ENCODE results near the gene PDZD4.

PDZD4 gene, protein sequence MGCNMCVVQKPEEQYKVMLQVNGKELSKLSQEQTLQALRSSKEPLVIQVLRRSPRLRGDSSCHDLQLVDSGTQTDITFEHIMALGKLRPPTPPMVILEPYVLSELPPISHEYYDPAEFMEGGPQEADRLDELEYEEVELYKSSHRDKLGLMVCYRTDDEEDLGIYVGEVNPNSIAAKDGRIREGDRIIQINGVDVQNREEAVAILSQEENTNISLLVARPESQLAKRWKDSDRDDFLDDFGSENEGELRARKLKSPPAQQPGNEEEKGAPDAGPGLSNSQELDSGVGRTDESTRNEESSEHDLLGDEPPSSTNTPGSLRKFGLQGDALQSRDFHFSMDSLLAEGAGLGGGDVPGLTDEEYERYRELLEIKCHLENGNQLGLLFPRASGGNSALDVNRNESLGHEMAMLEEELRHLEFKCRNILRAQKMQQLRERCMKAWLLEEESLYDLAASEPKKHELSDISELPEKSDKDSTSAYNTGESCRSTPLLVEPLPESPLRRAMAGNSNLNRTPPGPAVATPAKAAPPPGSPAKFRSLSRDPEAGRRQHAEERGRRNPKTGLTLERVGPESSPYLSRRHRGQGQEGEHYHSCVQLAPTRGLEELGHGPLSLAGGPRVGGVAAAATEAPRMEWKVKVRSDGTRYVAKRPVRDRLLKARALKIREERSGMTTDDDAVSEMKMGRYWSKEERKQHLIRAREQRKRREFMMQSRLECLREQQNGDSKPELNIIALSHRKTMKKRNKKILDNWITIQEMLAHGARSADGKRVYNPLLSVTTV

DNA sequence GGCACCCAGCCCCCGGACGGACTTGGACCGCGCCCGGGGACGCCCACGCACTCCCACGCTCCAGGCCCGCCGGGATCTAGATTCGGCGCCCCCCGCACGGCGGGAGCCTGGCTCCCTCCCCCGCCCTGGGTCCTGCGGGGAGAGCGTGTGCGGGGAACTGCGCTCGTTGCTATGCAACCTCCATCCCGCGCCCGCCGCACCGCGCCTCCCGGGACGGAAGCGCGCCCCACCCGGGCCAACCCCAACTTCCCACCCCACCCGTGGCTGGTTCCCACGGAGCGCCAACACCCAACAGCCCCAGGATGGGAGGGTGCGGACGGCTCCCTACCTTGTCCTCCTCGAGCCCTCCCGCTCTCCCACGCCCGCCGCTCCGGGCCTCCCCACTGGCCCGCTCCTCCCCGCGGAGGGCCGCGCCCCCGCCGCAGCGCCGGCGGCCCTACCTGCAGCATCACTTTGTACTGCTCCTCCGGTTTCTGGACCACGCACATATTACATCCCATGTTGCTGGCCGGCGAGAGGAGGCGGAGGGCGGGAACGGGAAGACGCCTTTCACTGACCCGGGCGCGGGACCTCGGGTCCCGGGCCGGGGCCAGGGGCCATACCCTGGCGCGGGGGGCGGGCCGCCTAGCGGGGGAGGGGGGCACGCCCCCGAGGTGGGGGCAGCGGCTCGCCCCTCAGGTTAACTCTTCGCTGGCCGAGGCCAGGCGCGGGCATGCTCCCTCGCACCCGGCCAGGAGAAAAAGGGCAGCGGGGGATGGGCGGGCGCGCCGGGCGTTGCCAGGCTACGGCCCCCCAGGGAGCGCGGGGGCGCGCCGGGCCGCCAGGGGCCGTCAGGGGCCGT lies at the start of gene PDZD4:
TSS of gene PDZD4 (minus strand) at position 746 of the 841 bp plus-strand sequence. CDS start at position 500, 246 bp downstream.
- DNase-seq, result no peak

DNA sequence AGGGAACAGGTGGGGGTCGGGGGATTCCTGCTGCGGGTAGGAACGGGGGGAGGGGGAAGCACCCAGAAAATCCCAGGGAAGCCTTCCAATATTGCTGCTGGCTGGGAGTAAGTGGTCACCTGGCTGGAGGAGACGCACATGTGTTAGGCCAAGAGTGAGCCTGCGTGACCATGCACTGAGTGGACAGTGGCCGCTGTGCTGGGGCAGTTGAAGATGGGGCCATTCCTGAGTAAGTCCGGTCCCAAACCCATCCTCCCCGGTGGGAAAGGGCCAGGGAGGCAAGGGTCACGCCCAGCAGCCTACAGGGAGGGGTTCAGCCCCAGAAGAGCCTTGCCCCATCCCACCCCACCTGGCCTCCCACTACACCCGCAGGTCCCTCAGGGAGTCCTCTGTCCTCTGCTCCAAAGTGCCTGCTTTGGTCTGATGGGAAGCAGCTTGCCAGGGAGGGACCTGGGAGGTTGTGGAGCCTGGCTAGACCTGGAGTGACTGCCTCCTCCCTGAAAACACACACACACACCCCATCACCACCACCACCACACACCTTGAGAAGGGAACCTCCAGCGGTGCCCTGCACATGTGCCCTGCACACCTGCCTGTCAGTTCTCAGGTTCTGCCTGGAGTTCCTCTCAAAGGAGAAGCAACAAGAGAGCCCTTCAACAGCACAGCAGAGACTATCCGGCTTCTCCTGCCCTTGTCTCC lies 49.5 kb upstream of the PDZD4 start:
- no peak for DNase-seq

DNA sequence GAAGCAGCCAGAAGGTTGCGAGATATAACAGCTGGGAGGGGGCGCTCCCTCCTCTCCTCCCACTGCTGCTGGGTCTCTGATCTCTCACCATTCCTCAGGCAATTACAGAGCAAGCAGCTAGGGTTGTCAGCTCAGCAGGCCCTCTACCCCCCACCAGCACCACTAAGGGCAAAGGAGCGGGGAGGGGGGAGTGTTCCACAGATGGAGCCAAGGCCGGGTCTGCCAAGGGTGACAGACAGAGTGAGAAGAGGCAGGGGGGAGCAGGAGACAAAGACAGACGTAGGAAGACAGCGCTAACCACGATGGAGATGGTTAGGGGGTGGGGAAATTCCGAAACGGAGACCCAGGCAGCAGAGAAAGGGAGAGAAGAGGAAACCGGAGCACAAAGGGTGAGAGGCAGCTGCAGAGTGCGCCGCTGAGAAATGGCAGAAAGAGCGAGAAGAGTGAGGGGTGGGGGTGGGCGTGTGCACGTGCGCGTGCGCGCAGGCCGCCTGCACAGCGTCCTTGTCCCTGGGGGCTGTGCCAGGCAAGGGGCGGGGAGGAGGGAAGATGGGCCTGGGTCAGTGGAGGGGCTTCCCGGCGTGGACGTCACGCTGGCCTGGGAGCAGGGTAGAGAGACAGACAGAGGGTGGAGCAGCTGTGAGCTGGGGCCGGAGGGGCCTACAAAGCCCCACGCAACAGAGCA lies 48.8 kb upstream of the PDZD4 start:
- no peak for DNase-seq

DNA sequence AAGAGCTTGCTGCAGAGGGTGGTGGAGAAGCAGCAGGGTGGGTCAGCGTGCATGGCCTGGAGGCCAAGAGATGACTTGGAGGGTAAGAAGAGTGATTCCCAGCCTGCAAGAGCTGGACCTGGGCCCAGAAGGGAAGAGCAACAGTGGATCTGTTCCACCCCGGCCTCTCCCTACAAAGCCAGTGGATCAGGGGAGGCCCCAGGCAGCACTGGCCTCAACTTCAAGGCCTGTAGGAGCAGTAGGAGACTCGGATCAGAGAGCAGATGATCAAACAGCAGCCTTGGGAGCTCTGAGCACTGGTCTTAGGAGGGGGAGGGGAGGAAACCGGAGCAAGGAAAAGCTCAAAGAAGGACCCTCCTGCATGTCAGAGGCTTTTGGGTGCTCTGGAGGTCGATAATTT lies 48.0 kb upstream of the PDZD4 start:
- no peak for DNase-seq

DNA sequence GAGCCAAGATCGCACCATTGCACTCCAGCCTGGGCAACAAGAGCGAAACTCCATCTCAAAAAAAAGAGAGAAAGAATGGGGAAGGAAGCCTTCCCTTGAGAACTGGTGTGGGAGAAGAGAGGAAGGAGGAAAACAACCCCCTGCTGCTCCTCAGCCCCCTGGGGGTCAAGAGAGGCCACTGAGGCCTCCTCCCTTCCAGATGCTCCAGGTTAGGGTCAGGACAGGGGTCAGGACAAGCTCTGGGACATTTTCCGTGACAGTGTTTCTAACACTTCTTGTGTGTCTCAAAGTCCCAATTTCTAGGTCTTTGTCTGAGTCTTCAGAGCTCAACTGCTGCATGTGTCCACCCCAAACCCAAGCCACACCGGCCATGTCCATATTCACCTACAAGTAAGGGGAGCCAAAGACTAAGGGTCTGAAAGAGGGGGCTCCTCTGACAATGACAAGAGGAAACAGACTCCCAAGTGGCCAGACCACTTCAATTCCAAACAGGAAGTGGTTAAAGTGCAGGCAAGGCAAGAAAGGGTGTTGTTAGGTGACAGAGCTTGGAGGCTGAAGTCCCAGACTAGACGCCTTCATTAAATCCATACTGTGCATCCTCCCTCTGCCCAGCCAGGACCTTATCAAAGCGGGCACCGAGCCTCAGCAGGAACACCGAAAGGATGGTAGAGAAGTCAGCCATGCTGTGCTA lies 47.4 kb upstream of the PDZD4 start:
- no peak for DNase-seq

DNA sequence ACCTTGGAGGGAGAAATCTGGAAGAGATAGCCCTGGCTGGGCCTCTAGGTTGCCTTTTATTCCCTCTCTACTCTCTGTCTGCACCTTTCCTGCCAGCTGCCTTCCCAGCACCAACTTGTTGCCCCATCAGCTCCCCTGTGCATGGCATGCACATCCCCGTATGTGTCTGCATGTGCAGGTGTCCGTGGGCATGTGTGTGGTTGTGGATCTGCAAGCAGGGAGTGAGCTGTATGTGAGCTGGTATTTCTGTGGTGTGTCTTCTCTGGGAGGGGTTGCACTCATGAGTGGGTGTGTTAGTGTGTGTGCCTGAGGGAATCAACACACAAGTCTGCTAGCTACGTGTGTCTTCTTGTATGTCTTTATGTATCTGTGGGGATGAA lies 45.8 kb upstream of the PDZD4 start:
- DNase-seq, result no peak

DNA sequence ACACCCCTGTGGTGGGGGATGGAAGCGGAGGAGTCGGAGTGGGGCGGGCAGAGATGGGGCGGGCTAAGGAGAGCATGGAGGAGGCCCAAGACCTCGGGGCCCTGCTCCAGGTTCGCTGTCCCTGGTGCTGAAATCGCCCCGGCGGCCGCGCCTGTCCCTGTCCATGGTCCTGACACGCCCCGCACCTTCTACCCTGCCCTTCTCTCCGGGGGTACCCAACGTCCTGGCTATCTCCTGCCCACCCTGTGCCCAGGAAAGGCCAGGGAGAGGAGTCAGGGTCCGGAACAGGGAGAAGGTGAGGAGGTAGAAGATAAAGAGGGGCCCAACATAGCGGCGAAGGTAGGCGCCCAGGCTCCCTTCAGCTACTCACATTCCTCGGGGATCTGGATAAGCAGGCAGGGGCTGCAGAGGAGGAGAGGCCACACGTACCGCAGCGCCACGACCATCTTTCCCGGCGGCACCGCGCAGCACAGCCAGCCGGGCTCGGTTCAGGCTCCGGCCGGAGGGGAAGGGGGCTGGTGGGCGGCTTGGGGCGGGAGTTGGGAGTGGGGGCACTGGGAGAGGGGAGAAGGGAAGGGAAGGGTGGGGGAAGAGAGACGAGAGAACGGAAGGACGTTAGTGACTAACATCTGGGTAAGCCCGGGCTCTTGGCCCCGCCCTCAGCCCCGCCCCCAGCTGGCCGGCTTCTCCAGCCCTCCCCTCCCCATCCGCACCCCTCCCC lies 45.2 kb upstream of the PDZD4 start:
- peak; percentile 61 for DNase-seq

DNA sequence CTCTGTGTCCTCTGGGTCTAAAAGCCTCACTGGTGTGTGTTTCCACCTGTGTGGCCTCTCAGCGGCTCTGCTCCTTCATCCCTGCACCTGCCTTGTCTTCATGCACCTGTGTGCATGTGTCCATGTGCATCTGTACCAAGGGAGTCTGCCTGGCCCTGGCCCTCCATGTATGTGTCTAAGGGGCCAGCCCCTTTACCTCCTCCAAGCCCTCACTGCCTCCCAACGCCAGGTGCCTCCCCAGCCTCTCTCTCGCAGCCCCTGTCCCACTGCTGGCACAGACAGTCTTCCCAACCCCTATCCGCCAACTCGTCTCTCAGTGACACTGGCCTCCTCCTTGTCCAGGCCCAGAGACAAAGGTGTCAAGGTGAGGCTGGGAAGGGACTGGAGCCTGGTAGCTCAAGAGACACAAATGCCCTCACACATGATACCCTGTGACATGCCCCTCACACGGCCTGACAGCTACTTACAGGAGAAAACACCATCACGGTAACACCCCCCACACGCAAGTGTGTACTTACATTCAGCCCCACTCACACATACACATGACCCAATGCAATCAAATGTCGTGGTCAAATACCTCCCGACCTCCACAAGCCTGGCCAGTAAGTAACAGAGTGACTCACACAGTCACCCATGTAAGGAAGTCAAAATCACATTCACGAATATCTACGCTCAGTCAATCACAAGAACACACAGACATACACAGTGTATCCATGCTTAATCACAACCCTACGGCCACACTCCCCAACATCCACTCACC lies 44.2 kb upstream of the PDZD4 start:
- DNase-seq, result no peak

DNA sequence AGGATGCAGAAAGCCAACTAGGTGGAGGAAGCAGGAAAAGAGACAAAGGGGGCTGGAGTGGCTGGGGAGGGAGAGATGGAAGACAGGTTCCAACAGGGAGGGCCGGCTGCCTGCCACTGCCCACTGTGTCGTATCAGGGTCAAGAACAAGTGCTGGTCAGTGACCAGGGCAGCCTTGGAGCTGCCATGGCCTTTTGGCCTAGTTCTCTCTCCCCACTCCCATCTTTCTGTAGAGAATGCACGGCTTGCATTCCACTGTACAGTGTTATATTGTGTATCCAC lies 43.7 kb upstream of the PDZD4 start:
- DNase-seq, result no peak

DNA sequence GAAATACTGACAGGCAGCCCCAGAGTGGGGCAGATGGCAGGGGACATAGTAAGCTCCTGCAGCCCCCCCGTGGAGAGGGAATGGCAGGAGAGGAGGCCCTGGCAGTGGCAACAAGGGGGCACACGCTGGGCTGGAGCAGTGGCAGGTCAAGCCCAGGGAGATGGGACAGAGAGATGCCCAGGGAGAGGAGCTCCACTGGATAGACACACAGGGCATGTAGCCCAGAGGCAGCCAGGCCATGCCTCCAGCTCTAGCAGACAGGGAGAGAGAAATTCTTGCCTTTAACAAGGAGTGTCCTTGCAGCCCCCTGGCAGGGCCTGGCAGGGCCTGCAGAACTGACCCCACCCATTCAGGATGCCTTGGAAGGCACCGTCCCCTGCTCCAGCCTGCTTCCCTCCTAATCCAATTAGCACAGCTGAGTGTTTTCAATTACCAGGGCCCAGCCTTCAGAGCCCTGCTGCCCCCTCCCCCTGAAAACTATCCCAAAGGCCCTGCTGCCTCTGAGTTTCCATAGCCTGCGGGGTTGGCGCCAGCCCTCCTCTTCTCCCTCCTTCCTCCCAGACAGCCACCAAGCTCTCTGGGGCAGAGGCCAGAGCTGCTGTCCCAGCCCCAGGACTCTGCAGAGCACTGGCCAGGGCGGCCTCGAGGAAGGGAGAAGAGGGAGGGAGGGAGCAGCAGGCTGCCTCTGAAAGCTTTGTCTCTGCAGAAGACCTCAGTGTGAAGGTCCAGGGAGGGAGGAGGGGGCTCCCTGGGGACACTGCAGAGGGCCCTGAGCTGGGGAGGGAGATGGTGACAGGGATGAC lies 43.1 kb upstream of the PDZD4 start:
- no peak for DNase-seq

DNA sequence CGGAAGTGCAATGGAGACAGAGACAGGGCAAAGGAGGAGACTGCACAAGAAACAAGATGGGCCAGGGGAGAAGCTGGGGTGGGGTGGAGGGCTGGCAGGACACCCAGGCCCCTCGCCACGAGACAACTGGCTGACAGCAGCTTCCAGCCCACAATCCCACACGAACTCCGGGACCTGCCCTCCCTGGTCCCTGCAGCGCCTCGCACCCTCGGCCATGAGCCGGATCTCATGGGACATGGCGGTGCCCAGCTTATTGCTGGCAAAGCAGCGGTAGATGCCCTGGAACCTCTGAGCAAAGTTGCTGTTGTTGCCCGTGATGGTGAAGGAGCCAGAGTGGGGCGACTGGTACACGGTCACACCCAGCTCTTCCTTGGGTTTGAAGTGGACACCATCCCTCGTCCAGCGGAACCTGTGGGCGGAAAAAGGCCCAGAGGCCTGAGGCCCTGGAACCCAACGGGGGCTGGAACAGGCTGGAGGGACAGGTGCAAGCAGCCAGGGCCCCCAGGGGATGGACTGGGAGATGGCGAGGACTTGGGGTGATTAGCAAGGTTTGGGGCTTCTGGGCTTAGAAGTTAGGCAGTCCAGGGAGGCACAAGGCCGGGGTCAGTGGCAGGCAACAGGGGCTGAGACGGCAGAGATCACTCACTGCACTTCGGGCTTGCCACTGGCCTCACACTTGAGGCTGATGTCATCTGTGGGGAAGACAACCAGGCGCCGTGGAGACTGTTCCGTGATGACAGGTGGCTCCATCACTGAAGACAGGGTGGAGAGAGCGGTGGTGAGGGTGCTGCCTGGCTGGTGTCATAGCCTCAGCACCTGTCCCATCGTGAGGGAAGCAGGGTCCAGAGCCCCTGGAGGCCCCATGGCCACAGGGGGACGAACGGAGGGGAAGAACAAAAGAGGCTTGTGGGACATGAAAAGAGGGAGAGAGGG lies 41.9 kb upstream of the PDZD4 start:
- DNase-seq, result no peak

DNA sequence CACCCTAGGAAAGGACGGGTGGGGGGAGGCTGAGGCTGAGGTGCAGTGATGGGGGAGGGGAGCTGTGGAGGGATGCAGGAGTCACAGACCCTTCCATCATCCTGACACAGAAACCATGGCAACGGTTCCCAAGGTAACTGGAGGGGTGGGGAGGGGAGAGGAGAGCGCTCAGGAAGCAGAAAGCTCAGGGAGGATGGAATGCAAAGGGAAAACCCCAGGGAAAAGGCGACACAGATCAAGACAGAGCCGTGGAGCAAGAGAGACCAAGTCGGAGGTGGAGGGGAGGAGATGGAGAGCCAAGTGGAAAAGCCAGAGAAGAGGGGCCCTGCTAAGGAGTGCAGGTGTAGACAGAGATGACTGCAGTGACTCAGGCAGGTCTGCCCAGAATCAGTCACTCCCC lies 41.1 kb upstream of the PDZD4 start:
- DNase-seq, result no peak

DNA sequence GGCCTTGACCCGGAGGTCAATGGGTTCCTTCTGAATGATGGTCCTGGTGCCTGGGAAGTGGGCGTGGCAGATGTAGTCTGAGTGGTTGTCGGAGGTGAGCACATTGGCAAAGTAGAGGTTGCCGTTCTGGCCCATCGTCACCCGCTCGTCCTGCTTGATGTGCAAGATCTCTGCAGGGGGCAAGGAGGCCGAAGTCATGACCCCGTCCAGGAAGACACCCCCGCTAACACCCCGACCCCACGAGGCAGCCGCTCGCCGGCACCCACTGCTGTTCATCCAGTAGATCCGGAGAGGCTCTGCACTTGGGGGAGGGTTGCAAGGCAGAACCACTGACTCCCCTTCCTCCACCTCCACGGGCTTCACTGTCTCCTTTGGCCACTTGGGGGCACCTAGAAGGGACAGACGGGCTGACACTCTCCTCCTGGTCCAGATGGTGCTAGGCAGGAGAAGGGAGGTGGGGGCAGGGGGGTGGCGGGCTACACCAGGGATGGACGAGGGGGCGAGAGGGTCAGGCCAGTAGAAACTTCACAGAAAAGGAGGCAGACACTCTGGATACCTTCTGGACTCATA lies 40.5 kb upstream of the PDZD4 start:
- no peak for DNase-seq

DNA sequence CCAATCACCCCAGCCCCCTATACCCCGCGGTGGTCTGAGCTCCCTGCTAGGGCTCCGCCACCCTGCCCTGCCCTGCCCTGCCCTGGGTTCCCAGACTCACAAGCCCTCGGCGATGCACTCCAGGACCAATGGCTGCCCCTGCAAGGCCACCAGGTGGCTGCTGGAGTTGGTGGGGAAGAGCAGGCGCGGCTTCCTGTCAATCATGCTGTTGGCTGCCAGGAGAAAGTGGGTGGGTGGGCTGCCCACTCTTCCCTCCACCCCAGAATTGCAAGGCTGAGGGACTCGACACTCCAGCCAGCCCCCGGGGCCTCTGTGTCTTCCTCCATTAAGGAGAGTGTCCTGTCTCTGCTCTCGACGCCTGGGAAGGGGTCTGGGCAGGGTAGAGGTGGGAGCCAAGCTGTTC lies 39.9 kb upstream of the PDZD4 start:
- DNase-seq, result no peak

DNA sequence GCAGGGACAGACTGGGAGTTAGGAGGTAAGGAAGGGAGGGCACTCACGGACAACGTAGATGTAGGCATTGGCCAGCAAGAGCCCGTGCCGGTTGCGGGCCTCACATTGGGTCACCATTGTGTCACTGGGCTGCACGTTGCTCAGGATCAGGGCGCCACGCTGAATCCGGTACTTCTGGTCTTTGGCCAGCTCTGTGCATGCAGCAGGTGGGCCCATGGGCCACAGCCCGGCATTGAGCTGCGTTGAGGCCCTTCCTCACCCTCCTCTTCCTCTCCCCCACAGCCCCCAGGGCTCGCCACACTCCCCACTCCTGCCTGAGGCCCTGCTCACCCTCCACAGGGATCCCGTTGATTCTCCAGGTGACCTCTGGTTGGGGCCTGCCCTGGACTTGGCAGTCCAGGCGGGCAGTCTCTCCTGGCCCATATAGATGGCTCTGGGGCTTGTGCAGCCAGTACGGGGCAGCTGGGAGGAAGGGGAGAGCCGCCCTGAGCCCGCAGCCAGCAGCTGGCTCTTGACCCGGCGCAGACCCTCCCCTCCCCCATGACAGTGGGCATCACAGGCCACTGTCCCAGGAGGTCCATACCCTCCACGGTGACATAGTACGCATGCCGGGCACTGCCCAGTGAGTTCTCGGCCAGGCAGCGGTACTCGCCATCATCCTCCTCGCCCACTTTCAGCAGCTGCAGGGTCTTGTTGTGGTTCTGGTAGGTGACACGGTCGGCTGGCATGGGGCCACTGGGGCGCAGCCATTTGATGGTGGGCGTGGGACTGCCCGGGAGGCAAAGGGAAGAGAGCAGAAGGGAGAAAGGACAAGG lies 39.3 kb upstream of the PDZD4 start:
- no peak for DNase-seq

DNA sequence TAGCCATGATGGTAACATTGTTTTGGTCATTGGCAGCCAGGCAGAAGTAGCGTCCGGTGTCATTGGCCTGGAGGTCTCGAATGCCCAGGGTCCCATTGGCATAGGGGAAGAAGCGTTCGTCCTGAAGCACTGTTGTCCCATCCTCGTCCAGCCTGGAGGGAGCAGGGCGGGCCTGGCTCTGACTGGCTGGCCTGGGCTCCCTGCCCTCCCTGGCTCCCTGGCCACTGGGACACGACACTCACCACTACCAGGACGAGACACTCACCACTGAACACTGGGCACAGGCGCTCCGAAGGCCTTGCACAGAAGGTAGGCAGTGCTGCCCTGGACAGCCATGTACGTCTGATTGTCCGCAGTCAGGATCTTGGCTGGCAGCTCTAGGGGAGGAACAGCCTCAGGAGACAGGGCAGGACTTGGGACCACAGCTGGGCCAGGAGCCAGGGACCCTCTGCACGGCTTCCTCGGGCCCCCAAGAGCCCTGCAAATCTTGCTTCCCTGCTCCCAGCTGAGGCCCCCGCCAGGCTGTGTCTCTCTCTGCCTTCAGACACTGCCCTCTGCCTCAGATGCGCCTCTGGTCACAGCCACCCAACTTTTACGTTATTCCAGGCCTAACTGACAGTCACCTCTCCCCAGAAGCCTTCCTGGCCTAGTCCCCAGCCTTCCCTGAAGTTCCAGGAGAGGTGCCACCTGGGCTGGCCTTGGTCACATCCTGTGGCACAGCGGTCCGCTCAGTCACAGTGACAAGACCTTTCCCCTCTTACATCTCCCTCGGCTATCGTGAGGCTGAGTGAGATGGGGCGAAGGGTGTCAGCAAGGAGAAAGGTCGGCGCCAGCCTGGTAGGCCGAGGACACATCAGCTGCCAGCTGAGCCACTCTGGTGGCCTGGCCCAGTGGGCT lies 38.5 kb upstream of the PDZD4 start:
- no peak for DNase-seq

Measured in left hindlimb (tissue), 1 donor.